Measurements from ENCODE around the gene STK32C. TPM values are rescaled to one million over a fixed set of nuclear protein-coding genes. Genes with fewer than 3 reads are reported as not detected.

STK32C gene
- total RNA-seq, 2 donors from 2014 or later = 7.2 to 21.5 TPM

DNA sequence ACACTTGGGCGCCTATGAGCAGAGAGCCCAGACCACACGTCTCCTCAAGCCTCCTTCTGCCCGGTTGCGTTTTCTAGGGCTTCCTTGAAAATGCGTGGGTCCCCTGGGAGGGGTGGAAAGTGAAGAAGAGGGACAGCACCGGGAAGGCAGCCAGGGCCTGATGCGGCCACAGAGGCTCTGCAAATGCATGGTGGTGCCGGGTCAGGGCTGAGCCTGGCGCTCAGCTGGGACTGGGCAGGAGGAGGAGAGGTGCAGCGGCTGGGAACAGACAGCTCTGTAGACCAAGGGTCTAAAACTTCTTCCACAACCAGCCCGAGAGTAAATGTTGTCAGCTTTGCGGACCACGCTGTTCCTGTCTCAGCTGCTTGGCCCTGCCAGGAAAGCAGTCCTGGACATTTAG, 119.4 kb downstream of the STK32C start:
- no peaks in the 10 kb centered on the region for H3K27me3 ChIP-seq (replicated peaks; ENCODE audit: insufficient read depth)
- 51% methylated on average over 13 of the region's 13 CpGs for WGBS
- intact Hi-C loops (cut with DNase I) = no loop called here

DNA sequence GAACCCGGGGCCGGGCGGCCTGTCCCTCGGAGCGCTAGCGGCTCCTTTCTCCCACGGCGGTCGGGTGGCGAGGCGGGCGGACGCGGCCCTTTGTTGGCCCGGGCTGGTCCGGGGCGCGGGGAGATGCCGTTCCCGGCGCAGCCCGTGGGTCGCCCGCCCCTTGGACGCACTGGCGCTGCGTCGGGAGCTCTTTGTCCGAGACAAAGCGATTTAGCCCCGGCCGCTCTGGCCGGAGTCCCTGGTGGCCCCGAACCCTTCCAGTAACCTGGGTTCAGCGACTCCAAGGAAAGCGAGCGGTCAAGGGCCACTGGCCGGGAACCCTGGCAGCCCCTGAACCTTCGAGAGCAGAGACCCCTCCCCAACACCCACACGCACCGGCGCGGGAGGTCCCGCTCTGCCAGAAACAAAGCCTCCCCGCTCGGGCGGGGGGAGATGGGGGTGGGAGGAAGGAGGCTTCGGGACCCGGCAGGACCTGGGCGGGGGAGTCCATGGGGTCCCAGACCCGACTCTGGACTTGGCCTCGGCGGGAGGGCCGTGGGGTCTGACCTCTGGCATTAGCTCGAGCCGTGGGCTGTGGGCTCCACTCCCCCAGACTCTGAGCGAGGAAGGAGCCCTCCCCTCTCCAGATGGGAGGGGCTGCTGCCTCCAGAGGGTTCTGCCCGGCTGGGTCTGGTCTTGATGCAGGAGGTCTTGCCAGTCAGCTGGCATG, 120.2 kb downstream of the STK32C start:
- 3% methylated on average over 13 of the region's 58 CpGs for WGBS
- H3K4me1 ChIP-seq (replicated peaks) = peaks cover 19% of the 10 kb centered on the region
- no peaks in the 10 kb centered on the region for H3K36me3 ChIP-seq
- H3K27ac ChIP-seq = no peak overlapping the region
- no peaks in the 10 kb centered on the region for H3K9me3 ChIP-seq
- intact Hi-C loops (cut with DNase I) = no loop called here
- TF ChIP-seq POLR2A (IDR thresholded peaks at IDR 0.05) = no peak
- no peak for TF ChIP-seq POLR2AphosphoS5 (IDR thresholded peaks at IDR 0.05)
- TF ChIP-seq, protein P1, sequence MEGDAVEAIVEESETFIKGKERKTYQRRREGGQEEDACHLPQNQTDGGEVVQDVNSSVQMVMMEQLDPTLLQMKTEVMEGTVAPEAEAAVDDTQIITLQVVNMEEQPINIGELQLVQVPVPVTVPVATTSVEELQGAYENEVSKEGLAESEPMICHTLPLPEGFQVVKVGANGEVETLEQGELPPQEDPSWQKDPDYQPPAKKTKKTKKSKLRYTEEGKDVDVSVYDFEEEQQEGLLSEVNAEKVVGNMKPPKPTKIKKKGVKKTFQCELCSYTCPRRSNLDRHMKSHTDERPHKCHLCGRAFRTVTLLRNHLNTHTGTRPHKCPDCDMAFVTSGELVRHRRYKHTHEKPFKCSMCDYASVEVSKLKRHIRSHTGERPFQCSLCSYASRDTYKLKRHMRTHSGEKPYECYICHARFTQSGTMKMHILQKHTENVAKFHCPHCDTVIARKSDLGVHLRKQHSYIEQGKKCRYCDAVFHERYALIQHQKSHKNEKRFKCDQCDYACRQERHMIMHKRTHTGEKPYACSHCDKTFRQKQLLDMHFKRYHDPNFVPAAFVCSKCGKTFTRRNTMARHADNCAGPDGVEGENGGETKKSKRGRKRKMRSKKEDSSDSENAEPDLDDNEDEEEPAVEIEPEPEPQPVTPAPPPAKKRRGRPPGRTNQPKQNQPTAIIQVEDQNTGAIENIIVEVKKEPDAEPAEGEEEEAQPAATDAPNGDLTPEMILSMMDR (IDR thresholded peaks at IDR 0.05) = no peak
- no peaks in the 10 kb centered on the region for H3K27me3 ChIP-seq (replicated peaks; ENCODE audit: insufficient read depth)
- peak overlapping the region; percentile 29 to 40 for H3K4me3 ChIP-seq
- DNase-seq (ENCODE audit: low spot score) = no peak

More for the DNA sequence above, 119.4 kb downstream of the STK32C start:
- no peak for DNase-seq (ENCODE audit: low spot score)
- H3K36me3 ChIP-seq = no peaks in the 10 kb centered on the region
- no peaks in the 10 kb centered on the region for H3K9me3 ChIP-seq
- H3K4me3 ChIP-seq = no peak overlapping the region
- H3K4me1 ChIP-seq (replicated peaks) = peaks cover 19% of the 10 kb centered on the region
- TF ChIP-seq POLR2A (IDR thresholded peaks at IDR 0.05) = no peak
- TF ChIP-seq, protein P1 (IDR thresholded peaks at IDR 0.05) = no peak
- no peak for TF ChIP-seq POLR2AphosphoS5 (IDR thresholded peaks at IDR 0.05)
- no peak overlapping the region for H3K27ac ChIP-seq

DNA sequence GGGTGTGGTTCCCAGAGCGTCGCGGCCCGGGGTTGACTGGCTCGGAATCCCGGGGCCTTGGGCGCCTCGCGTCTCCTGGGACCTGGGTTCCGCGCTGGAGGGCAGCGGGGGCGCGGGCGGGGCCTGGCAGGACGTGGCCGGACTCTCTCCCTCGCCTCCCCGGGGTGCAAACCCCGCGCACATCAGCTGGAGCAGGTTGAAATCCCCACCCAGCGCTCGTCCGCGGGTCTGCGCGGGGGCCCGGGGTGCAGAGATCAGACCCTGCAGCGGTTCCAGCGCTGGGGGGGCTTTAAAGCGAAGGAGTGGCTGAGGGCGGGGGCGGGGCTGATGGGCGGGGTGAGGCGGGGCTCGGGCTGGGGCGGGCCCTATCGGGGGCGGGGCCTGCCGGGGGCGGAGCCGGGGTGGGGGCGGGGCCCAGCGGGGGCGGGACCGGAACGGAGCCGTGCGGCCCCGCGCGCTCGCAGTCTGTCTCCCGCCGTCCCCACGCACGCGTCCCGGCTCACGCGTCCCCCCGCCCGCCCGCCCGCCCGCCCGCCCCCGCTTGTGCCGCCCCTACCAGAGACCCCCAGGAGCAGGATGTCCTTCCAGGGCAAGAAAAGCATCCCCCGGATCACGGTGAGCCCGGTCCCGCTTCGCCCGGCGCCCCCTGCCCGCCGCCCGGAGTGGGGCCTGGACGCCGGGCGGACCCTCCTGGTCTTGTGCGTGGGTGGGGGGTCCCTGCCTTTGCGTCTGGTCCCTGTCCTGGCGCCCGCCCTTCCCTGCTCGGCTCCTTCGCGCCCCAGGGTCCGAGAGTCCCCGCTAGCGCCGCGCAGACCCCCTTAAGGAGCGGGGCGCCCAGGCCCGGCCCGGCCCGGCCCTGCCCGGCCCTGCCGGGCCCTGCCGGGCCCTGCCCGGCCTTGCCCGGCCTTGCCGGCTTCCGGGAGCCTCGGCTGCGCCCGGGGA, 121.0 kb downstream of the STK32C start, which contains the start of gene DPYSL4:
TSS of gene DPYSL4 (plus strand) at position 461 of the 942 bp plus-strand sequence. CDS start at position 577, 116 bp downstream.
- no peak for DNase-seq (ENCODE audit: low spot score)
- Histone ChIP-seq H3K27me3 (replicated peaks; ENCODE audit: insufficient read depth) (no peaks in the 10 kb centered on the region), H3K4me1 (replicated peaks) (peaks cover 19% of the 10 kb centered on the region), H3K36me3 (no peaks in the 10 kb centered on the region), H3K4me3 (peak within 1 kb of the TSS; percentile 29 to 40), H3K27ac (no peak within 1 kb of the TSS), H3K9me3 (no peaks in the 10 kb centered on the region)
- 2% methylated on average over 29 of the region's 109 CpGs for WGBS
- TF ChIP-seq, protein P1 (IDR thresholded peaks at IDR 0.05) = no peak
- no peak for TF ChIP-seq POLR2AphosphoS5 (IDR thresholded peaks at IDR 0.05)
- TF ChIP-seq POLR2A (IDR thresholded peaks at IDR 0.05) = no peak
- intact Hi-C loops (cut with DNase I) = no loop called here

DNA sequence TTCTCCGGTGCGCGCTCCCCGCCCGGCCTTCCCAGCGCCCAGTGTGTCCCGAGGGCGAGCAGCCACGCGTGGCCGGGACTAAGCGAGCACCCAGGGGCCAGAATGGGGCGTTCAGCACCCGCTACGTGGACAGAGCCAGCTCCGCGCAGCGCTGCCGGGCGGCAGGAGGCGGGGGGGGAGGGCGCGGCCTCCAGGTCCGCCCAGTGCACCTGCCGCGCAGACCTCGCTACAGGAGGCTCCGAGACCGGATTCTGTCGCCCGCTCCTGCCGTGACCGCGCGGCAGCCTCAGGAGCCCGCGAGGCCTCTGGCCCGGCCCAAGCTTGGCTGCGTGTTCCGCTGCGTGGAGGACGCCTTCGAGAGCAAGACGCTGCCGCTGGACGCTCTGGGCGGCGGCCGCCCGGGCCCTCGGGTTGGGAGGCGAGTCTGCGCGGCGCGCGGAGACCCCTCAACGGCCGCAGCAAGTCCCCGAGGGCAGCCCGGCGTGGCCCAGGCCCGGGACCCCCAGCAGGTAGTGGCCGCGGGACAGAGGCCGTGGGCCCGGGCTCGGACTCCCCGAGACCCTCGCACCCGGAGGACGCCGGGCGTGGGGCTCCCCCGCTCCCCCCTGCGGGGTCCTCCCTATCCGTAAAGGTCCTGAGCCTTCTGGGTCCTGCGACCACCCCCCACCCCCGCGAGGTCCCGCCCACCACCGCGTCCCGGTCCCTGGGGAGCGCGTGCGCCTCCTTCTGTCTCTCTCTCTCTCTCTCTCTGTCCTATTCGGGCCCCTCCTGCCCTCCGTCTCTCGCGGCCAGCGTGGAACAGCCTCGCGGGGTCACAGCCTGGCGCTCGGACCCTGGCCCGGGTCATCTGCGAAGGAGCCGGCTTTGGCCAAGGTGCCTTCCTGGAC, 121.9 kb downstream of the STK32C start:
- 1% methylated on average over 85 of the region's 99 CpGs for WGBS
- no peak overlapping the region for H3K27ac ChIP-seq
- TF ChIP-seq POLR2A (IDR thresholded peaks at IDR 0.05) (no peak), POLR2AphosphoS5 (IDR thresholded peaks at IDR 0.05) (peak; percentile 19)
- peaks cover 19% of the 10 kb centered on the region for H3K4me1 ChIP-seq (replicated peaks)
- intact Hi-C loops (cut with DNase I) = no loop called here
- H3K36me3 ChIP-seq = no peaks in the 10 kb centered on the region
- peak; percentile 44 for DNase-seq (ENCODE audit: low spot score)
- H3K9me3 ChIP-seq = no peaks in the 10 kb centered on the region
- peak overlapping the region; percentile 8 to 40 for H3K4me3 ChIP-seq
- H3K27me3 ChIP-seq (replicated peaks; ENCODE audit: insufficient read depth) = no peaks in the 10 kb centered on the region

Data from prostate gland (tissue), 2 donors.